ENCODE results near the gene ATG9A.
"Not testable (repeated sequence)": the region's sequence is repeated elsewhere in the genome, so short reads cannot be mapped to it uniquely, and the experiment has no call there.

Gene ATG9A

DNA sequence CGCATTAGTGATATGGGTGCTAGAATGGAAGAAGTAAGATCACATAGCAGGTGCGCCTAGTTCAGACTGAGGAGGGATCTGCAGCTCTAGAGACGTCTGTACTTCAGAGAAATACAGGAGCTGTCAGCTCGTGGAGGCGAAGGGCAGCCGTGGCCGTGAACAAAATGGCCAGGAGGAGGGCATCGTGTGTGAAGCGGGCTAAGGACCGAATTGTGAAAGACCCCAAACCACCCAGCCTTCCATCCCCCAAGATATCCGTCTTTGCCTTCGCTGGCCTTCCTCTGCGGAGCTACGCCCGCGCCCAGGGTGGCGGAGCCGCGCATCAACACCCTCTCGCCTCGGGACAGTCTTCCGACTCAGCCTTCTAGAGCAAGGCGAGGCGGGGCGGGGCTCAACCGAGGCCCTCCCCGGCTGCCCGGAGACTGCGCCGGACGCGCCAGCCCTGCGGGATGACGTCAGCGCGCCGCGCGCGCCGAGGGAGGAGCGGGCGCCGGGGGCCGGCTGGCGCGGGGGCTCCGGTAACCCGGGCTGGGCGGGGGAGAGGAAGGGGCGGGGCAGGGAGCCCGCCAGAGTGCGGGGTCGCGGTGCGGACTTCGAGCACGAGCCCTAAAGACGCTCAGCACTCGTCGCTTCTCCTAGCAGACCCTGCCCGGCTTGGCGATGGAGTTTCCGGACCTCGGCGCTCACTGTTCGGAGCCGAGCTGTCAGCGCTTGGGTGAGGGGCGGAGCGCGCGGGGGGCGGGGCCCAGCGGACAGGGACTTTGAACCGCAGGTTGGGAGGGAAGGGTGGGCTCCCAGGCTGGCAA is 22.9 kb downstream of the ATG9A start, which contains the start of gene ZFAND2B:
TSS of gene ZFAND2B (plus strand) at position 455 of the 806 bp plus-strand sequence. CDS start at position 661, 206 bp downstream.
- DNase-seq: peak; percentile 96

- DNase-seq: no peak
These were observed 23.5 kb downstream of the ATG9A start for GRCh38 chr2:219205981-219206327.

DNA sequence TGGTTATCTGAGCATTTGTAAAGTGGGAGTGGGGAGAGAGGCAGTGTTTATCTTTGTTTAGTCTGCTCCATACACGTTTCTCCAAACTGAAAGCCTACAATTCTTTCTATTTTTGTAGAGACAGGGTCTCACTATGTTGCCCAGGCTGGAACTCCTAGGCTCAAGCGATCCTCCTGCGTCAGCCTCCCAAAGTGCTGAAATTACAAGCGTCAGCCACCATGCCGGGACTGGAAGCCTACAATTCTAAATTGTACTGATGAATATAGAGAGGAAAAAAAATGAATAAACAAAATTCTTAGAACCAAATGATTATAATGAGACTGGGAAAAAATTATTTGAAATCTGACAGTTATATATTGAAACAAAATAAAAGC is 24.3 kb downstream of the ATG9A start:
- DNase-seq: no peak

DNA sequence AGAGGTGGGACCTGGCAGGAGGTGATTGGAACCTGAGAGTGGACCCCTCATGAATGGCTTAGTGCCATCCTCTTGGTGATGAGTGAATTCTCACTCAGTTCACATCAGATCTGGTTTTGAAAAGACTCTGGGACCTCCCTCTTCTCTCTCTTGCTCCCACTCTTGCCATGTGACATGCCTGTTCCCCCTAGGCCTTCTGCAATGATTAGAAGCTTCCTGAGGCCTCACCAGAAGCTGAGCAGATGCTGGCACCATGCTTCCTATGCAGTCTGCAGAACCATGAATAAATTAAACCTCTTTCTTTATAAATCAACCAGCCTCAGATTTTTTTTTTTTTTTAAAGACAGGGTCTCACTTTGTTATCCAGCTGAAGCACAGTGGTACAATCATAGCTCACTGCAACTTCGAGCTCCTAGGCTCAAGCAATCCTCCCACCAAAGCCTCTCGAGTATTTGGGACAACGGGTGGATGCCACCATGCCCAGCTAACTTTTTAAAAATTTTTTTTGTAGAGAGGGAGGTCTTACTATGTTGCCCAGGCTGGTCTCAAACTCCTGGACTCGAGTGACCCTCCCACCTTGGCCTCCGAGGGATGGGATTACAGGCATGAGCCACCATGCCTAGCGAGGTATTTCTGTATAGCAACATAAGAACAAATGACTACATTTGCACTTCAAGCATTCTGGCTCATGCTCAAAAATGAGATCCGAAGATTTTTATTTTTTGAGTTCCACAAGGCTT is 24.8 kb downstream of the ATG9A start:
- no peak for DNase-seq

GRCh38 chr2:219201331-219201730 is 28.1 kb downstream of the ATG9A start:
- not testable (repeated sequence) for DNase-seq

DNA sequence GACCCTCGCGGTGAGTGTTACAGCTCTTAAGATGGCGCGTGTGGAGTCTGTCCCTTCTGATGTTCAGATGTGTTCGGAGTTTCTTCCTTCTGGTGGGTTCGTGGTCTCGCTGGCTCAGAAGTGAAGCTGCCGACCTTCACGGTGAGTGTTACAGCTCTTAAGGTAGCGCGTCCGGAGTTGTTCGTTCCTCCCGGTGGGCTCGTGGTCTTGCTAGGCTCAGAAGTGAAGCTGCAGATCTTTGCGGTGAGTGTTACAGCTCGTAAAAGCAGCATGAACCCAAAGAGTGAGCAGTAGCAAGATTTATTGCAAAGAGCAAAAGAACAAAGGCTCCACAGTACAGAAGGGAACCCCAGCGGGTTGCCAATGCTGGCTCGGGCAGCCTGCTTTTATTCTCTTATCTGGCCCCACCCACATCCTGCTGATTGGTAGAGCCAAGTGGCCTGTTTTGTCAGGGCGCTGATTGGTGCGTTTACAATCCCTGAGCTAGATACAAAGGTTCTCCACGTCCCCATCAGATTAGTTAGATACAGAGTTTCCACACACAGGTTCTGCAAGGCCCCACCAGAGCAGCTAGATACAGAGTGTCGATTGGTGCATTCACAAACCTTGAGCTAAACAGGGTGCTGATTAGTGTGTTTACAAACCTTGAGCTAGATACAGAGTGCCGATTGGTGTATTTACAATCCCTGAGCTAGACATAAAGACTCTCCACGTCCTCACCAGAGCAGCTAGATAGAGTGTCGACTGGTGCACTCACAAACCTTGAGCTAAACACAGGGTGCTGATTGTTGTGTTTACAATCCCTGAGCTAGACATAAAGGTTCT is 28.7 kb downstream of the ATG9A start:
- not testable (repeated sequence) for DNase-seq

GRCh38 chr2:219199470-219200211 is 29.8 kb downstream of the ATG9A start:
- no peak for DNase-seq

DNA sequence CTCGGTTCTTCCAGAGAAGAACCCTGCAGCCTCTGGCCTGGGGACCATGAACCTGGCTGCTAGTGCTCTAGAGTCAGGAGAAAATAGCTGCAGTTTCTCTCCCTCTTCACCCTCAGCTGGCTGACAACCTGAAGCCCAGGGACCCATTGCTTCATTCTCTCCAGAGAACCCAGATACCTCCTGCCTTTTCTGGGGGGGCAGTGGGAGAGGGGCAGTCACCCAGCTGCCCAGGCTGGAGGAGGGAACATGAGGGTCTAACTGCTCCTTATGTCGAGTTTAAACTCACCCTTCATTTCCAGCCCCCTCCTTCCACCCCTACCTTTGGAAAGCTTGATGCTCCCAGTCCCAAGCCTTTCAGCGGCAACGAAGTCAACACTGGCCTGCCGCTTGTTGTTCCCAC is 30.5 kb downstream of the ATG9A start:
- DNase-seq: no peak

DNA sequence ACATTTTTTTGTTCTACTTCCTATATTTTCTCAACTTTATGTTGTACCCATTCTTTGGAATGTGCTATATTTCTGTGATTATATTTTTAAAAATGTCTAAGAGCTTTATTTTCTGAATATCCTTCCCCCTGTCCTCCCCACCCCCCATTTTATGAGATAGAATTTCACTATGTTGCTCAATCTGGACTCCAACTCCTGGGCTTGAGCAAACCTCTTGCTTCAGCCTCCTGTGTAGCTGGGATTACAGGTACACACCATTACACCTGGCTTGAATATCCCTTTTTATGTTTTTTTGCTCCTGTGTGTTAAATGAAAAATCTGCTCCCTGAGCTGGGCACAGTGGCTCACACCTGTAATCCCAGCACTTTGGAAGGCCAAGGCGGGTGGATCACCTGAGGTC is 32.0 kb downstream of the ATG9A start:
- DNase-seq: no peak

GRCh38 chr2:219186754-219187456 is 42.5 kb downstream of the ATG9A start:
- DNase-seq: no peak

- no peak for DNase-seq
These were observed 45.3 kb downstream of the ATG9A start for GRCh38 chr2:219184121-219184520.

DNA sequence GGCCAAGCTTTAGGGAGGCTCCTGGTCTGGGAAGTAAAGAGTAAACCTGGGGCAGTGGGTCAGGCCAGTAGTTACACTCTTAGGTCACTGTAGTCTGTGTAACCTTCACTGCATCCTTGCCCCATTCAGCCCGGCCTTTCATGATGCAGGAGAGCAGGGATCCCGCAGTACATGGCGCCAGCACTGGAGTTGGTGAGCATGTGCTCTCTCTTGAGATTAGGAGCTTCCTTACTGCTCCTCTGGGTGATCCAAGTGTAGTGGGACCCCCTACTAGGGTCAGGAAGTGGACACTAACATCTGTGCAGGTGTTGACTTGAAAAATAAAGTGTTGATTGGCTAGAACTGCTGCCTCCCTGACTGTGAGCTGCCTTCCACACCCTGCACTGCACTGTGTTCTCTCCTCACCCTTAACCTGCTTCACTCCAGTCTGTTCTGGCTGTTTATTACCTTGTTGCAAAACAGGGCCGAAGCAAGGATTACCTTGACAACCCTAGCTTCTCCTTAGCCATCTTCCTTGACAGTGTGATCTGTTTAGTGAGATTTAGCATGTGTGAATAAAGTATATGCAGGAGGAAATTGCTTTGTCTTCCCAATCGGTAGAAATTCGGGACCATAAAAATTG is 46.2 kb downstream of the ATG9A start:
- DNase-seq: no peak

- no peak for DNase-seq
These were observed 46.9 kb downstream of the ATG9A start for GRCh38 chr2:219182331-219183150.

- DNase-seq: no peak
These were observed 47.9 kb downstream of the ATG9A start for GRCh38 chr2:219181531-219181930.

GRCh38 chr2:219180961-219181360 is 48.5 kb downstream of the ATG9A start:
- no peak for DNase-seq

- no peak for DNase-seq
These were observed 49.6 kb downstream of the ATG9A start for GRCh38 chr2:219179601-219180465.

DNA sequence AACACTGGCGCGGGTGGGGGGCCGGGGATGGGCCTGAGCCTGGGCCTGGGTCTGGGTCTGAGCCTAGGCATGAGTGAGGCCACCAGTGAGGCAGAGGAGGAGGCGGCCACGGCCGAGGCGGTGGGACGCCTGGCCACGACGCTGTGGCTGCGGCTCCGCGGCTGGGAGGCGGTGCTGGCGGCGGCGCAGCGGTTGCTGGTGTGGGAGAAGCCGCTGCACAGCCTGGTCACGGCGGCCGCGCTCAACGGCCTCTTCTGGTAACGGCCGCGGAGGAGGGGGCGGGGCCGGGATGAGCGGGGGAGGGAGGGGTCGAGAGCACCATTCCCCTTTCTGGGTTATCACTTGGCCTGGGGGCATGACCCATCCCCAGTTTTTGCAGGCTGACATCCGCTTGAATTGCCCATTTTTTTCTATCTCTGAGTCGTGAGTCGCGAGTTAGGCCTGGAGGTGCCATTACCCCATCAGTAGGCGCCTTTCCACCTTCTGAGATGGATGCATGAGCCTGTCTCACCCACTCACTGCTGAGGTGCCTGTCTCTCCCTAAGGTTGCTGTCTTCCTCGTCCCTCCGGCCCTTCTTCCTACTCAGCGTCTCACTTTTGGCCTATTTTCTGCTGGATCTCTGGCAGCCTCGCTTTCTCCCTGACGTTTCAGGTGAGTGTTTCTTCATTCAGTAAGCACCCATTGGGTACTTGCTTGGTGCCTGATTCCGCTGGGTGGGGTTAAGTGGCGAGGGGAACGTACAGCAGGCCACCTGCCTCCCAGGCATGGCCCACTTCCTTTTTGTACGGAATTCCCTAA is 50.9 kb downstream of the ATG9A start:
- peak; percentile 75 for DNase-seq

All from right kidney (tissue), 1 donor.